ENCODE results near the gene SBF2. TPM values are rescaled to one million over a fixed set of nuclear protein-coding genes. Genes with fewer than 3 reads are reported as not detected.
A peak's percentile ranks its signal among the peaks of the same experiment; 100 is the strongest.

Gene SBF2
- total and polyA plus RNA-seq, 4 experiments from 2014 or later: 0.50 to 15.4 (median 10.2) TPM

GRCh38 chr11:9868641-9869040 is 425.4 kb downstream of the SBF2 start:
- H3K4me3 ChIP-seq (ENCODE audit: low read length in 2 of 2): no peak overlapping the region
- intact Hi-C loops (cut with micrococcal nuclease): no loop called here
- Mint-ChIP-seq H3K27me3 (no peaks in the 10 kb centered on the region), H3K36me3 (peaks cover 7 to 30% of the 10 kb centered on the region in 2 donors), H3K4me3 (no peak overlapping the region), H3K4me1 (no peaks in the 10 kb centered on the region), H3K9me3 (peaks cover 0 to 5% (median 2%) of the 10 kb centered on the region in 8 donors), H3K27ac (no peak overlapping the region)
- H3K4me1 ChIP-seq (ENCODE audit: insufficient read depth, low read length): no peaks in the 10 kb centered on the region
- no peak for DNase-seq
- H3K27me3 ChIP-seq (ENCODE audit: insufficient read depth, low read length): no peaks in the 10 kb centered on the region
- no peaks in the 10 kb centered on the region for H3K36me3 ChIP-seq (ENCODE audit: insufficient read depth, low read length)
- ChIA-PET CTCF (ENCODE audit: partially characterized antibody) (no interaction called here), POLR2A (ENCODE audit: partially characterized antibody) (no interaction called here)
- H3K27ac ChIP-seq (ENCODE audit: low read depth, low read length): no peak overlapping the region
- no peaks in the 10 kb centered on the region for H3K9me3 ChIP-seq (ENCODE audit: control insufficient read depth in 1 of 2, low read length in 2 of 2)

GRCh38 chr11:9862981-9863380 is 431.0 kb downstream of the SBF2 start:
- peaks cover 12 to 27% (median 17%) of the 10 kb centered on the region in 4 donors for H3K4me1 Mint-ChIP-seq
- ChIA-PET CTCF (ENCODE audit: partially characterized antibody) (interaction anchor here (0.7 to 1.6 kb wide), 3 partner anchors 46 to 445 kb away, joined by 3 to 8 read pairs (median 3); no protein-coding TSS in a partner anchor), POLR2A (ENCODE audit: partially characterized antibody) (no interaction called here)
- no peaks in the 10 kb centered on the region for H3K9me3 ChIP-seq (ENCODE audit: control insufficient read depth in 1 of 2, low read length in 2 of 2)
- H3K4me3 ChIP-seq (ENCODE audit: low read length in 2 of 2): no peak overlapping the region
- H3K36me3 Mint-ChIP-seq: peaks cover 0 to 3% of the 10 kb centered on the region in 2 donors
- no peak overlapping the region for H3K4me3 Mint-ChIP-seq
- peaks cover 13% of the 10 kb centered on the region for H3K4me1 ChIP-seq (ENCODE audit: insufficient read depth, low read length)
- peaks cover 0 to 2% (median 0%) of the 10 kb centered on the region in 8 donors for H3K9me3 Mint-ChIP-seq
- no peaks in the 10 kb centered on the region for H3K27me3 ChIP-seq (ENCODE audit: insufficient read depth, low read length)
- H3K27ac Mint-ChIP-seq: no peak overlapping the region
- no peak overlapping the region for H3K27ac ChIP-seq (ENCODE audit: low read depth, low read length)
- DNase-seq: no peak
- H3K27me3 Mint-ChIP-seq: no peaks in the 10 kb centered on the region
- no peaks in the 10 kb centered on the region for H3K36me3 ChIP-seq (ENCODE audit: insufficient read depth, low read length)
- intact Hi-C loops (cut with micrococcal nuclease): loop anchor here (1.0 to 5.0 kb wide), 4 partner anchors 104 to 874 kb away; no protein-coding TSS in a partner anchor

GRCh38 chr11:9861860-9862725 is 431.9 kb downstream of the SBF2 start:
- Mint-ChIP-seq H3K4me1 (peaks cover 12 to 27% (median 17%) of the 10 kb centered on the region in 4 donors), H3K27me3 (no peaks in the 10 kb centered on the region), H3K27ac (no peak overlapping the region), H3K9me3 (no peaks in the 10 kb centered on the region), H3K4me3 (no peak overlapping the region), H3K36me3 (no peaks in the 10 kb centered on the region)
- no peak overlapping the region for H3K4me3 ChIP-seq (ENCODE audit: low read length in 2 of 2)
- H3K27ac ChIP-seq (ENCODE audit: low read depth, low read length): no peak overlapping the region
- POLR2A ChIA-PET (ENCODE audit: partially characterized antibody): no interaction called here
- CTCF ChIA-PET (ENCODE audit: partially characterized antibody): interaction anchor here (0.7 to 1.6 kb wide), 6 partner anchors 47 to 446 kb away, joined by 3 to 8 read pairs (median 4); no protein-coding TSS in a partner anchor
- H3K9me3 ChIP-seq (ENCODE audit: control insufficient read depth in 1 of 2, low read length in 2 of 2): no peaks in the 10 kb centered on the region
- intact Hi-C loops (cut with micrococcal nuclease): loop anchor here (1.0 to 5.0 kb wide), 4 partner anchors 103 to 875 kb away; no protein-coding TSS in a partner anchor
- H3K36me3 ChIP-seq (ENCODE audit: insufficient read depth, low read length): no peaks in the 10 kb centered on the region
- DNase-seq: peak; percentile 30 to 54 (median 33)
- no peaks in the 10 kb centered on the region for H3K27me3 ChIP-seq (ENCODE audit: insufficient read depth, low read length)
- H3K4me1 ChIP-seq (ENCODE audit: insufficient read depth, low read length): peaks cover 13% of the 10 kb centered on the region

- Mint-ChIP-seq H3K27me3 (no peaks in the 10 kb centered on the region), H3K9me3 (no peaks in the 10 kb centered on the region), H3K36me3 (no peaks in the 10 kb centered on the region), H3K4me3 (no peak overlapping the region), H3K27ac (peak overlapping the region in 3 of 7 donors; percentile 7 to 68 (median 15)), H3K4me1 (peaks cover 12 to 27% (median 17%) of the 10 kb centered on the region in 4 donors)
- H3K27ac ChIP-seq (ENCODE audit: low read depth, low read length): no peak overlapping the region
- H3K36me3 ChIP-seq (ENCODE audit: insufficient read depth, low read length): no peaks in the 10 kb centered on the region
- no peaks in the 10 kb centered on the region for H3K27me3 ChIP-seq (ENCODE audit: insufficient read depth, low read length)
- POLR2A ChIA-PET (ENCODE audit: partially characterized antibody): no interaction called here
- CTCF ChIA-PET (ENCODE audit: partially characterized antibody): interaction anchor here (0.6 to 1.5 kb wide), 6 partner anchors 15 to 1483 kb away, joined by 3 to 7 read pairs (median 5); no protein-coding TSS in a partner anchor
- DNase-seq: no peak
- intact Hi-C loops (cut with micrococcal nuclease): loop anchor here (5.0 kb wide), 1 partner anchor 878 kb away; no protein-coding TSS in a partner anchor
- H3K9me3 ChIP-seq (ENCODE audit: control insufficient read depth in 1 of 2, low read length in 2 of 2): no peaks in the 10 kb centered on the region
- H3K4me1 ChIP-seq (ENCODE audit: insufficient read depth, low read length): peaks cover 13% of the 10 kb centered on the region
- H3K4me3 ChIP-seq (ENCODE audit: low read length in 2 of 2): no peak overlapping the region
Measured at GRCh38 chr11:9859554-9860305, 434.3 kb downstream of the SBF2 start.

- Histone ChIP-seq H3K27me3 (ENCODE audit: insufficient read depth, low read length) (no peaks in the 10 kb centered on the region), H3K4me1 (ENCODE audit: insufficient read depth, low read length) (peaks cover 13% of the 10 kb centered on the region), H3K4me3 (ENCODE audit: low read length in 2 of 2) (no peak overlapping the region), H3K27ac (ENCODE audit: low read depth, low read length) (no peak overlapping the region), H3K36me3 (ENCODE audit: insufficient read depth, low read length) (no peaks in the 10 kb centered on the region), H3K9me3 (ENCODE audit: control insufficient read depth in 1 of 2, low read length in 2 of 2) (no peaks in the 10 kb centered on the region)
- intact Hi-C loops (cut with micrococcal nuclease): no loop called here
- Mint-ChIP-seq H3K27me3 (no peaks in the 10 kb centered on the region), H3K36me3 (peaks cover 3 to 5% of the 10 kb centered on the region in 2 donors), H3K4me3 (peak overlapping the region in 3 of 8 donors; percentile 3 to 21 (median 19)), H3K9me3 (no peaks in the 10 kb centered on the region), H3K27ac (peak overlapping the region in 3 of 7 donors; percentile 32 to 75 (median 39)), H3K4me1 (peaks cover 12 to 27% (median 17%) of the 10 kb centered on the region in 4 donors)
- POLR2A ChIA-PET (ENCODE audit: partially characterized antibody): no interaction called here
- CTCF ChIA-PET (ENCODE audit: partially characterized antibody): interaction anchor here (0.6 to 1.4 kb wide), 2 partner anchors 27 to 448 kb away, joined by 3 to 6 read pairs; no protein-coding TSS in a partner anchor
- DNase-seq: peak in 1 of 5 donors; percentile 8
Measured at GRCh38 chr11:9858822-9859221, 435.2 kb downstream of the SBF2 start.

- no peak overlapping the region for H3K4me3 ChIP-seq (ENCODE audit: low read length in 2 of 2)
- H3K36me3 Mint-ChIP-seq: peaks cover 7 to 10% of the 10 kb centered on the region in 2 donors
- H3K4me3 Mint-ChIP-seq: no peak overlapping the region
- intact Hi-C loops (cut with micrococcal nuclease): no loop called here
- H3K27ac ChIP-seq (ENCODE audit: low read depth, low read length): no peak overlapping the region
- peaks cover 13% of the 10 kb centered on the region for H3K4me1 ChIP-seq (ENCODE audit: insufficient read depth, low read length)
- no peaks in the 10 kb centered on the region for H3K9me3 Mint-ChIP-seq
- H3K27ac Mint-ChIP-seq: peak overlapping the region in 2 of 7 donors; percentile 28 to 29
- ChIA-PET CTCF (ENCODE audit: partially characterized antibody) (interaction anchor here (0.6 kb wide), 1 partner anchor 28 kb away, joined by 3 read pairs; no protein-coding TSS in a partner anchor), POLR2A (ENCODE audit: partially characterized antibody) (no interaction called here)
- H3K36me3 ChIP-seq (ENCODE audit: insufficient read depth, low read length): no peaks in the 10 kb centered on the region
- DNase-seq: no peak
- H3K9me3 ChIP-seq (ENCODE audit: control insufficient read depth in 1 of 2, low read length in 2 of 2): no peaks in the 10 kb centered on the region
- peaks cover 12 to 27% (median 17%) of the 10 kb centered on the region in 4 donors for H3K4me1 Mint-ChIP-seq
- no peaks in the 10 kb centered on the region for H3K27me3 ChIP-seq (ENCODE audit: insufficient read depth, low read length)
- H3K27me3 Mint-ChIP-seq: no peaks in the 10 kb centered on the region
Measured at GRCh38 chr11:9858218-9858617, 435.8 kb downstream of the SBF2 start.
